Measurements from ENCODE around the gene NHSL2.
"Not testable (repeated sequence)": the region's sequence is repeated elsewhere in the genome, so short reads cannot be mapped to it uniquely, and the experiment has no call there.

The NHSL2 gene

DNA sequence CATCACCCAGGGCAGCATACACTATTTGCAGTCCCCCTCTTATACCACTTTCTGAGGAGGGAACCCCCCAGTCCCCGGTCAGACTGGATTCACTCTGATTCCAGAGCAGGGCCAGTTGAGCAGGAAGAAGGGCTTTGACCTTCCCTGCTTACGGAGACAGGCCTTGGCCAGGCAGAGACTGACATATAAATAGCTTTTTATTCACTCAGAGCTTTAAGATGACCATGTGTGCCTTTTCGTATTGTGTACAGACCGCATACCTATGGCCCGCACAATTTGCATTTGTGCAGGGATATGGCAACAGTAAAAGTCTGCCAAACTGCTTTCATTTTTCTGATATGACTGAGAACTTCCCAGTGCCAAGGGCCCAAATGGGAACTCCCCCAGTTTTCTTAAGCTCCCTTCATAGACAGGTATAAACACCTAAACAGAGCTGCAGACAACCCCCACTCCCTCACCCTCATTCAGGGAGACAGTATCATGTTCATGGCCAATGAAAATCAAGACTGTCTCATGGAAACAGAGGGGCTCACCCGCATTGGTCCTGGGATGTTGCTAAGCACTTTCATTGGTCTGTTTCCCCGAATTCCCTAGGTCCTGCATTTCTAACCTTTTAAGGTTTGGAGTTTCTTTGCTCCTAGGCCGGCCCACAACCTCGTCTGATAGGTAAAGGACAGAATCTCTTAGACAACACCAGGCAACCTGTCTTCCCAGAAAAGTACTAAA is 135.1 kb downstream of the NHSL2 start:
- DNase-seq = peak; percentile 17

DNA sequence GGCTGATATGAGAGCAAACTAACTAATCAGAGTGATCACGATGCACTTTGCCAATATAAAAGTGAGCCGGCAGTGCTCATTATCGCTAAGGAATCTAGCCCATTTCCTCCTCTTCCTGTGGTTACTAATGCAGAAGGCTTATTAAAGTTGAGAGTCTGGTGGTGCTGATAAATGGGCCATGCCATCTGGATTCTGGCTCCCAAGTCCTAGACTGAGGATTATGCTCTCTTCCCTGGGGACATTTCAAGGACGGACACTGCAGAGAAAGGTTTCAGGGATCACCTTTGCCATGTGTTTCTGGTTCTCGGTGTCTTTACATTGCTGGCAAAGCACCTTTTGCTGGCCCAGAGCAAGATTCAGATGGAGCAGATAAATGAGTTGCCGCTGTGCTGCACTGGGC is 135.8 kb downstream of the NHSL2 start:
- DNase-seq = no peak

DNA sequence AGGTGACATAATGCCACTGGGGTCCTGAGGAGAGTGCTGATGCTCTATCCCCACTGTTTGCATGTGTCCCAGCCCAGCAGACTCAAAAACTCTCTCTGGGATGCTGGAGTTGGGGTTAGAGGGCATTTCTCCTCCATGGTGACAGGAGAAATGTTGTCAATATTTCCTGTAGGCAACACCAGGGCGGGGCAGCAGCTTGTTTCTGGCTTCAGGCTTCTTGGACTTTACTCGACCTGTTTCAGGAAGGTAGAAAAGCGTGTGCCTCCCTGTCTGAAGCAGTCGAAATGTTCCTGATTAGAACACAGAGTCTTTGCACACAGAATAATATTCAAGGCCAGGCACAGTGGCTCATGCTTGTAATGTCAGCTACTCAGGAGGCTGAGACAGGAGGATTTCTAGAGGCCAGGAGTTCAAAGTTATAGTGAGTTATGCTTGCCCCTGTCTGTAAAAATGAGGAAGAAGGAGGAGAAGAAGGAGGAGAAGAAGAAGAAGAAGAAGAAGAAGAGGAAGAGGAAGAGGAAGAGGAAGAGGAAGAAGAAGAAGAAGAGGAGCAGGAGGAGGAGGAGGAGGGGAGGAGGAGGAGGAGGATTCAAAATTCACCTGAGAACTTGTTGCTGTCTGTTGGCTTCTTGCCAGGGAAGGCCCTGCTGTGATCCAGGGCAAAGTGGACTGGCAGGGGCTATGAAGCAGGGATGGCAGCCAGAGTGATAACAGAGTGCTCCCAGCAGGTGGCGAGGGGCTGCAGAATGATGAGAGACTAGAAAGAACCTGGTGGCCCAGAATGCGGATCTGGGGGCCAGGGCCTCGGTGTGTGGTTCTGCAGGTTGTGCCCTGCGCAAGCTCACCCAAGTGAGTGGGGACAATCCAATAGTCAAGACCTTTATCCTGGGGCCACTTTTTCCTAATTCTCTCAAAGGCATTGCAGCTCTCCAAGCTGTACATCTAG is 138.1 kb downstream of the NHSL2 start:
- DNase-seq = no peak

DNA sequence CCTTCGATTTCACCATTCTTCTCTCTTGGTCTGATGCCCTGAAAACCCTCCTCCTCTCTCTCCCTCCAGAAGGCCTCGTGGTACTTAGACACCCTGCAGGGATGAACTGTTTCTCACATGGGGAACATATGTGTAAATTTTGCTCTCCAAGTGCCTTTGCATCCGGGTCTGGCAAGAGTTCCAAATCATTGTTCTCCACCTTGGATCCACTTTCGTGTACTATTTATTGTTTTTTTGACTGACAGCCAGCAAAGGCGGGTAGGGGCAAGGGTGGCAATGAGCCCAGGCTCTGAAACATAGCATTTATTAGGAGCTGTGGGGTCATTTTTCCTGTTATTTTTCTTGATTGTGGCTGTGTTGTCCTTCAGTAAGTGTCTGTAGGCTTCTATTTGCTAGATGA is 139.4 kb downstream of the NHSL2 start:
- DNase-seq = no peak

DNA sequence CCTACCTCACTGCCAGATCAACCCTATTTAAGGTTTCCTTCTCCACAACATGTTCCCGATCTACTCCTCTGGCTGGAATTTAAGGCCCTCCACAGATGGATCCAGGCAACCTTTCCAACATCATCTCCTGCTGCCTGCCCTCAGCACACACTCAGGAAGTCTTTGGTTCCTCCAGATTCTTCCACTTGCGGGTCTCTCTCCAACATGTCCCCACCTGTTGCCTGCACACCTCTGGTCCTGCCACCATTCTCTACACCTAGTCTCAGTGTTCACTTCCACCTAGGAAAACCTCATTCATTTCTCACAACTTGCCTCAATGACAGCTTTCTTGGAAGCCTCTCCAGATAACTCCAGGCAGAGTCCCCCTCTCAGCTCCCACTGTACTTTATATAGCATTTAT is 140.9 kb downstream of the NHSL2 start:
- DNase-seq = no peak

DNA sequence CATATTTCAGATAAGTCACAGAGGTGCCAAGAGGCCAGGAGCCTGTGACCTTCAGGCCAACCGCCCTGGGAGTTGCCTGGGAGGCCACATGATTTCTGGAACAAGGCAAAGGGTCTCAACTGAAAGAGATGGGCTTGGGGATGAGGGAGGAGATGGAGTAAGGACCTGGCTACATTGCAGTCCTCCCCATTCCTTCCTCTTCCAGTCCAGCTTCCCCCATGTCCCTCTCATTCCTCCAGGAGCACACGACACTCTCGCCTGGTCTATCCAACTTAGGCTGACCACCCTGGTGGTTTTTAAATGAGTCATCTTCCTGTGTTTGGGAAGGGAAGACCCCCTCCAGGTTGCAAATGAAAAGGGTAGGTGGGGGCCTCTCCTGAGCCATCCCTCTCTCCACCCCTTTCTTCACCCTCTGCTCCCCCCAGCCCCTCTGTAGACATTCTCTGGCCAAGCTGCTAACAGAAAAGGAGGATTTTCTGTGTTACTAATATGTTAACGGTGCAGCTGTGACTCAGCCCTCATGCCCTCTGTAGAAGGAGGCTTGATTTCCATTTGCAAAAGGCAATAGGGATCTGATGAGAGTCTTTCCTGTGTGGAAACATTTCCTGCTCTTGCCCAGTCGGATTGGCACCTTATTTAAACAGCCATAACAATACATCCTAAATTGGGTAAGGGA is 141.9 kb downstream of the NHSL2 start:
- no peak for DNase-seq

DNA sequence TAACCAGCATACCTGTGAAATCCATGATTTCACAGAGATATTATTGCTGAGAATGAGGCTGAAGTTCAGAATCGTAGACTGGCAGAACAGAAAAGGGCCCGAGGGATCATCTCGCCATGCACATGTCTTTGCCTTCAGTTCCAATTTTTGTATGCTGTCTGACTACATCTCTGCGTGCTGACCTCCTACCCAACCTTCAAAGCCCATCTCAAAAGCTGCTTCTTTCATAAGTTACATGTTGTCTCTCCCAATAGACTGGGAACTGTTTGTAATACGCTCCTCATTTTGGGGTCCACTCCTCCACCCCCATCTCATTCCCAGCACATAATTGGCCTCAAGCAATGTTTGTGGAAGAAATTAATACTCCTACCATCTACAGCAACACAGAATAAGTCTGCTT is 142.9 kb downstream of the NHSL2 start:
- DNase-seq = no peak

DNA sequence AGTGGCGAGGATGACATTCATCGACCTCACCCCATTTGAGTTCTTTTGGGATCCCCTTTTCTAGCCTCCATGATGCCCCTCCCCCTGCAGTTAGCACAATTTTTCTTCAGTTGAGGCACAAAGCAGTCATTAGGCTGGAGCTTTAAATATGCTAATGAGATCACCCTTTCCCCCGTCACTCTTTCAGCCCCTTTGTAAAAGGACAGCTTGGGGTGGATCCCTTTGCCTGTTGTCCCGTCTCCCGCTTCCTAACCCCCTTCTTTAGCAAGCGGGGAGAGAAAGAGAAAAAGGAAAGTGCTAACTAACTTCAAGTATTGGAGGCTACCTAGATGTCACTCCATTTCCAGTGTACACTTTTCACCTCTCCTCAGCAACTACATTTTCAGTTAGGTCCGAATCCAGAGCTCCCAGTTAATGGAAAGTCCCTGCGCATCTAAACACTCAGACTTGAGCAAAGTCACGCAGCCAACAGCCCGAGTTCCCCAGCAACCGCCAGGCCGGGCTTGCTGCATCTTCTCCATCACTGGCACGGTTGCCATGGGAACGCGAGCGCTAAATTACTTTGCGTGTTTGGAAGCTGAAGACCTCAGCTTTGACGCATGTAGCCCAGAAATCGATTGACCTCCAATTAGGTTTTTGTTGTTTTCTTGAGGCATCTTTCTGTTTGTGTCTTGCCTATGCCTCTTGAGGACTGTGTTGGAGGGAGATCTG is 144.3 kb downstream of the NHSL2 start:
- no peak for DNase-seq

DNA sequence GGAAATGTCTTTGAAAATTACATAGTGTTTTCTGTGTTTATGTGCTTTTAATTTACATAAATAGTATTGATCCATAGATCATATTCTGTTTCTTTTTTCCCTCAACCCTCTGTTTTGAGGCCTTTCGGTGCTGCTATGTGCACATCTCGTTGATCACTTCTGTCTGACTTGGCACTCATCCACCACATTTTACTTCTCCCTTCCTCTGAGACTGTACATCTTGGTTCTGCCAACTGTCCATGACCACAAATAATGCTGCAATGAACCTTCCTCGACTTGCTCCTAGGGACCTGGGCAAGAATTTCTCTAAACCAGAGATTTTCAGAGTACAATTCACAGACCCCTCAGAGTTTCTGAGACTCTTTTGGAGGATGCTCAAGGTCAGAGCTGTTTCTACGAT is 146.7 kb downstream of the NHSL2 start:
- no peak for DNase-seq

DNA sequence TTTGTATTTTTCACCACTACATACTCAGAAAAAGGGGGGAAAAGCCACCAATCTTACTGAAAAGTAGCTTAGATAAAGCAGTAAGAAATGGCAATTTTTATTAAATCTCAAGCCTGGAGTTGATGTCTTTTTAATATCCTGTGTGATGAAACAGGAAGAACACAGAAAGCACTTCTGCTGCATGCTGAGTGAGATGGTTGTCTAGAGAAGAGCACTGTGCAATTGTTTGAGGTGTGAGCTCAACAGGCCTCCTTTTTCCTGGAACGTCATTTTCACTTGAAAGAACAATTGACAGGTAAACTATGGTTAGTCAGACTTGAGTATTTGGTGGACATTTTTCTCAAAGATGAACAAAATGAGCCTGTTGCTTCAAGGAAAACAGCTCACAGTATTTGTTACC is 147.2 kb downstream of the NHSL2 start:
- DNase-seq = no peak

DNA sequence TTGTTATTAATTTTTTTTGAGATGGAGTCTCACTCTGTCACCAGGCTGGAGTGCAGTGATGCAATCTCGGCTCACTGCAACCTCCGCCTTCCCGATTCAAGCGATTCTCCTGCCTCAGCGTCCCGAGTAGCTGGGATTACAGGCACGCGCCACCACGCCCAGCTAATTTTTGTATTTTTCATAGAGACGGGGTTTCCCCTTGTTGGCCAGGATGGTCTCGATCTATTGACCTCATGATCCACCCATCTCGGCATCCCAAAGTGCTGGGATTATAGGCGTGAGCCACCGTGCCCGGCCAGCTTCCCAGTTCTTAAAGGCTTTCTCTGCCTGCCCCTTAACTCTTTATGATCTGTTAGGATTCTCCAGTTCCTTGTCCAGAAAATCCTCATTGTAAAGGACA is 147.7 kb downstream of the NHSL2 start:
- not testable (repeated sequence) for DNase-seq

DNA sequence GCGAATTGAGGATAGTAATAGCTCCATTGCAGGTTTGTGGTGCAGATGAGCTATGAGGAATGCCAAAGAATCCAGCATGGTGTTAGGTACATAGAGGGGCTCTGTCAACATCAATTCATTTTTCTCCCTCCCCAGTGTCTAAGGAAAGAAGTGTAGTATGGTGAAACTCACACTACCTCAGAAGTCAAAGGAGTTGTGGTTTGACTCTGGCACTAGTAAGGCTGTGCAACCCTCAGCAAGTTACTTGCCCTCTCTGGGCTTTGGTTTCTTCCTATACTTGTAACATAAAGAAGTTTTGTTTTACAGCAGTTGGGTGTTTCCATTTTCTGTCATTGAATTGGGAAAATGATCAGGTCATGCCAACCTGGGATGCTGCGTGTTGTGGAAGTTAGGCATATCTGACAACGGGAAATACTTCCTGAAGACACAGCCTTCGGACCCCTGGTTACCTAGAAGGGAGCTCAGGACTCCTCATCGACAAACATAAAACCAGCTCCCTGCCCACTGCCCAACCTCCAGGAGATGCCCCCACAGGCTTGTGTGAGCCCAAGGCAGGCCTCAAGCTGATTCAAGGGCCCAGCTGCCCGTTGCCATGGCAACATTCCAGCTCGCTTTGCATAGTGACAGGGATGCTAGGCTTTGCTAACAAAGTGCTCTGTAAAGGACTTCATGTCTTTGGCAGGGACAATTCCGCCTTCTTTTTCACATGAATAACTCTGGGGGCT is 149.7 kb downstream of the NHSL2 start:
- peak; percentile 1 for DNase-seq

DNA sequence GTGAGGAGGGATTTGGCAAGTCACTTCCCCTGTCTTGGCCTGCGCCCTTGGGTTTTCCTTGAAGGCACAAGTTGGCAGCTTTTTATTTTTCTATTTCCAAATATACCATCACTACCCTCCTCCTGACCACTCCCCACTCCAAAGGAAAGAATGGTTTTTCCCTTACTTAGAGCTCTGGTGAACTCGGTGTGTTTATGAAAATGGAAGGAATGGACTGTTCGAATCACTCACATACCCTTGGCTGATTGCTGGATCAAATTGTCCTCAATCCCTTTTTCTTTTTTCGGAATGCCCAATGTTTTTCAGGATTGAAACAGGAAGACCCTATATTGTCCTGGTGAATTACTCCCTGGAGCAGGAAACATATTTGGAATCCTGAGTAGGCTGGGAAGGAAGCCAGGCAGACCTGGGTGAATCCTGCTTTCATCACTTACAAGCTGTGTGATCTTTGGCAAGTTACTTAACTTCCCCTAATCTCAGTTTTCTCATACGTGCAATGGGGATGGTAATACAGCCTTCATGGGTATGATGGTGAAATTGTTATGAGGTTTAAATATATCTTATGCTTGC is 150.4 kb downstream of the NHSL2 start:
- no peak for DNase-seq

DNA sequence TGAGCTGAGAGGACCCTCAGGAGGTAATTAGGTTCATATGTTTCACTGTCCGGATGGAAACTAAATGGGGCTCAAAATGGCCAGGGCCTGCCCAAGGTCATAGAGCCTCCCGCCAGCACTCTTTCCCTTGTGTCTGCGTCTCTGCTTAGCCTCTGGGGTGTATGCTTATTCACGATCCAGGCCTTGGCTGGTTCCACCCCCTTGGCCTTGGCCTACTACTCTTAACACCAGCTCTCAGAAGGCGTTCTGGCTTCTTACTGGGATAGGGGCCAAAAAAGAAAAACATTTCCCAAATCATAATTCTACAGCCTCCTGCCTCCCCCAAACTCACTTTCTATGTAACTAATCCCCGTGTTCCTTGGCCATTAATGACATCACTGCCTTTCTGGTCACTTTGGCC is 152.3 kb downstream of the NHSL2 start:
- no peak for DNase-seq

DNA sequence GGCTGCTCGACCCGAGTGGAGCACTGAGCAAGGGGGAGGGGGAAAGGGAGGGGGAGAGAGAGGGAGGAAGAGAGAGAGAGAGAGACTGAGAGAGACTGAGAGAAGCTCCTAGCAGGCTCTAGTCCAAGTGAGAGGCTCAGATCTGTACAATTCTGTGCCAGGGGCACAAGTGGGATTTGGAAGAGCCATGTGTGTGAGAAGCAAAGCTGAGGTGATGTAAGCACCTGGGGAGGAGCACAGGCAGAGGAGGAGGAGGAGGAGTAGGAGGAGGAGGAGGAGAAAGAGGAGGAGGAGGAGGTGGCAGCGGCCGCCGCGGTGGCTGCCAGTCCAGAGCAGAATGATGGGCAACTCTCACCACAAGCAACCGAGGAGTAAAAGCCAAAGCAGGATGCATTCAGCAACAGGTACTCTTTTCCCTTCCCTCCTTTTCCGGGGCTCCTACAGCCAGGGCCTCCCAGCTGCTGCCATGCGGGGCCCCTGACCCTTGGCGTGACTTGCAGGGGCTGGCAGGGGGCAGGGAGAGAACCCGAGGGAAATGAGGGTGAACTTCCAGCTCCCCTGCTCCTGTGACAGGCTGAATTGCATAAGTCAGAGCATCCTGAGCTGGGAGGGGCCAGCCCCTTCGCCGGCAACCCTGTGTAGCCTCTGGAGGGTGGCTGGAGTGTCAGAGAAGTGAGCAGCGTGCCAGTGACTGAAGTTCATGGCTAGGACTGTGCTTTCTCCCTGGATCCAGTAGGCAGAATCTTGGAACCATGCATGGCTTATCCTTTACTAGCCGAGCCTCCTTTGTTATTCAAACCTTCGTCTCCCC is 158.9 kb downstream of the NHSL2 start:
- no peak for DNase-seq

DNA sequence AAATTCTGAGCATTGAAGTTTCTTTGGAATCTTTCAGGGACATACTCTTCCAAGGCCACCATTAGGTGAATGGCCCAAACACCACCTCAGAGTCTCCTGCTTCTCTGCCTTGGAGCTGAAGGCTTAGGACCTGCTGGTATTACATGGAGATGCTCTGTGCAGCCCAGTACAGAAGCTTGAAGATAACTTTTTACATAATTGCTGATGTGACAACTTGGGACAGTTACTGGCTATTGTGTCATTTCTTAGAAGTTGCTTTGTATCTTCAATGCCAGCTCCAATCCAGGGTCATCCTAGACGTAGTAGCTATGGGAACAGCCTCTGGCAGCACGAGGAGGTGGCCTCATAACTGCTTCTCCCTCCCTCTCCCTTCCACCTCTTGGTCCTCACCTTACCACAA is 160.6 kb downstream of the NHSL2 start:
- DNase-seq = no peak

DNA sequence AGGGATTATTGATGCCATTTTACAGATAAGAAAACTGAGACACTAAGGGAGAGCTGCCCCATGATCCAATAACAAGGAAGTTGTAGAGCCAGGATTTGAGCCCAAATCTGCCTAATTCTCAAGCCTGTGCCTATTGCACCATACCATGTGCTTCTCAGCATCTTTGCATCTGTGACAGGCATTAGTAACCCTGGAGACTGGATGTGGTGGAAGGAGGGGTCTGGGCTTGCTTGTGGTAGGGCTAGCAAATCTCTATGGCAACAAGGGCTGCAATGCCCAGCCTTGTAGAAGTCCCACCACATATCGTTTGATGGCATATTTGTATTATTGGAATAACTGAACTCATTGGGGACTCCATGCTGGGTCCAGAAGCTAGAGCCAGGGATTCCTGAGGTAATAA is 163.0 kb downstream of the NHSL2 start:
- no peak for DNase-seq

DNA sequence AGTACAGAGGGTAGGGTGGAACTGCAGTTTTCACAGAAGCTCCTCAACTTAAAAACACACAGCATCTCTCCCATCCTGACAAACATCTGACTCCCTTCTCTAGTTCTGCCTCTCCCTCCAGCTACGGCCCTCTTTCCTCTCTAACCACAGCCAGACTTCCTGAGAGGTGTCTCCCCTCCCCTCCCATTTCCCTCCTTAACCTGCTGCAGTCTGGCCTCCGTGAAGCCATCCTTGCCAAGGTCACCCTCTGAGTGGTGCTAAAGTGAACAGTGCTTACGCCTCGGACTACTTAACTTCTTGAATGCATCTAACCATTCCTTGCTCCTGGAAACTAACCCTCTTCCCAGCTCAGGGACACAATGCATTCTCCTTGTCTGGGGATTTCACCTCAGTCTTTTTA is 167.8 kb downstream of the NHSL2 start:
- no peak for DNase-seq

DNA sequence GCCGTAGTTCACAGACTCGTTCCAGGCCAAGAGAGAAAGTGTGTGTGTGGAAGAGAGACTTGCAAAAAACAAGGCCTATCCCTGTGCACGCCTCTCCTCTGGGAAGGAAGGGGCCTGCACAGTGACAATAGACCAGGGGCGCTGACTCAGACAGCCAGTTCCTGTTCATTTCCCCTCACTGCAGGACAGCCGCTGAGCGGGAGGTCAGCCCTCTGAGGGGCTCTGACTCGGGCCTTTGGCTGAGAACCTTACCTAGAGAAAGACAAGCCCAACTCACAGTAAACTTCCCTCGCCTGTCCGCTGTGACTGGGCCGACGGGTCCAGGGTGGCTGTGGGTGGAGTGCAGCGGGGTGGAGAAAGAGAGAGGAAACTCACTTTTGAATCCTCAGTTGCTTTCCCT is 169.0 kb downstream of the NHSL2 start:
- no peak for DNase-seq

DNA sequence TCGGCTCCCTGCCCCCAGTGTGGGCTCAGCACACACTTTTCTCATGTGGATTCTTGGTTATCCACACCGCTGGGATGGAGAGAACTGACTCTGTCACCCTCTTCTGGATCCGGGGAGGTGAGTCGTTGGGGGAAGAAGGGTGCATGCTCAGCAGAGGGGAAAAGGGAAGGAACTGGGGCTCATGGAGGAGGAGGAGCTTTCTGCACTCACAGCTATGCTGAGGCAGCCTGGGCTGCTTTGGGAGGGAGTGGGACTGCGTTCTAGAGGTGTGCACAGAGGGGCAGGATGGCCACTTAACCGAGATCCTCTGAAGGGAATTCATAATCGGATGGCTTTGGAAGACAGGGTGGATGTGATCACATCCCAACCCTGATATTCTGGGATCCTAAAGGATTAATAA is 169.5 kb downstream of the NHSL2 start:
- no peak for DNase-seq

DNA sequence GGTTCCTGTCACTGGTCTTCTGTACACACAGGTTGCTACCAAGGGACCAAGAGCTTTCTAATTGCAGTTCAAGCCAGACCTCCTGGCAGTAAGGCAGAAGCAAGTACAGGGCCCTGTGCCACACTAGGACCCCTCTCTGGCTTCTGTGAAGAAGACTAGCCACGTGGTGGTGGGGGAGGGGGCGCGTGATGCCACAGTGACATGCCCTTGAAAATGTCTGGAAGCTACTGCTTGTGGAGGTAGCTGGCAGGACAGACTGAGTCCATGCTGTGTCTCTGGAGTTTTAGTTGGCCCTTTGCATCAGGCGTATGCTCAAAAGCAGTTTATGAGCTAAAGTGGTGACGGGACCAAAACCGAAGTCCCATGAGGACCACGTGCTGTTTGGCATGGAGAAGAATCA is 170.2 kb downstream of the NHSL2 start:
- DNase-seq = no peak

Measured in NCI-H1048 (cell line).